H1 (cell line): ENCODE data around the gene PRKCI. TPM values are rescaled to one million over a fixed set of nuclear protein-coding genes. Genes with fewer than 3 reads are reported as not detected.

Experiments
- CTCF ChIA-PET: fragments of 300-600 bp; sonication (Branson Sonifier 250); formaldehyde crosslinking; loops from one replicate; lab custom pipeline; 2021; ENCODE audit not compliant: partially characterized antibody; lab: Charles Lee
- POLR2A ChIA-PET: fragments of 300-600 bp; sonication (Branson Sonifier 250); formaldehyde crosslinking; loops from one replicate; lab custom pipeline; 2021; ENCODE audit warnings: inconsistent platforms; ENCODE audit not compliant: partially characterized antibody; lab: Charles Lee
- DNase-seq, 2 experiments: peaks; one replicate each; pipeline versions ENCODE4 v3.0.0 to v3.0.0-alpha.2; 2010 to 2022; ENCODE audit warnings: low spot score in 2 of 2, low read depth in 1 of 2, mixed read lengths in 1 of 2
- FAIRE-seq: peaks from 2 replicates; lab custom pipeline; 2011; peaks lifted over from hg19 to GRCh38; lab: Jason Lieb, UNC
- H2AFZ ChIP-seq: 2 replicates; pipeline ENCODE4 v1.8.1; 2012; ENCODE audit warnings: low read length, inconsistent platforms
- H2AK5ac ChIP-seq: 2 replicates; pipeline ENCODE4 v1.6.1; 2013; ENCODE audit warnings: low read depth, low read length
- H2BK120ac ChIP-seq: replicated peaks from 2 replicates; pipeline ENCODE3; 2013; ENCODE audit warnings: low read depth, low read length, inconsistent platforms
- H2BK12ac ChIP-seq: 2 replicates; pipeline ENCODE4 v1.6.1; 2013; ENCODE audit warnings: low read depth, low read length
- H2BK15ac ChIP-seq: 2 replicates; pipeline ENCODE4 v1.6.1; 2013; ENCODE audit warnings: low read length
- H2BK20ac ChIP-seq: 2 replicates; pipeline ENCODE4 v1.6.1; 2013; ENCODE audit warnings: low read length
- H2BK5ac ChIP-seq: 2 replicates; pipeline ENCODE4 v1.6.1; 2013; ENCODE audit warnings: low read depth, low read length
- H3K14ac ChIP-seq: 2 replicates; pipeline ENCODE4 v1.6.1; 2013; ENCODE audit warnings: inconsistent platforms; ENCODE audit not compliant: insufficient read length
- H3K18ac ChIP-seq: 2 replicates; pipeline ENCODE4 v1.6.1; 2013; ENCODE audit warnings: low read length; ENCODE audit errors: extremely low read depth
- H3K23ac ChIP-seq: 2 replicates; pipeline ENCODE4 v1.6.1; 2013; ENCODE audit warnings: inconsistent platforms; ENCODE audit not compliant: insufficient read length
- H3K23me2 ChIP-seq: 2 replicates; pipeline ENCODE4 v1.6.1; 2013; ENCODE audit warnings: low read depth, low read length
- H3K27ac ChIP-seq: 2 replicates; pipeline ENCODE4 v1.6.1; 2011; ENCODE audit warnings: low read depth, low read length, inconsistent platforms
- H3K27me3 ChIP-seq, 4 experiments: replicated peaks in 1 of 4; 1 replicate in 1 of 4; 2 replicates in 3 of 4; pipeline versions ENCODE4 v1.6.1 to v1.8.1; 2011 to 2013; ENCODE audit warnings: low read length in 3 of 4, mild to moderate bottlenecking in 3 of 4, inconsistent platforms in 2 of 4, mixed read lengths in 2 of 4, moderate library complexity in 1 of 4; ENCODE audit not compliant: control insufficient read depth in 3 of 4, insufficient read depth in 3 of 4; ENCODE audit errors: extremely low read depth in 1 of 4
- H3K36me3 ChIP-seq, 4 experiments: 2 replicates each; pipeline versions ENCODE4 v1.6.1 to v1.8.1; 2011 to 2013; ENCODE audit warnings: mild to moderate bottlenecking in 4 of 4, low read length in 3 of 4, moderate library complexity in 2 of 4, control low read depth in 1 of 4, inconsistent platforms in 1 of 4; ENCODE audit not compliant: insufficient read depth in 4 of 4, control insufficient read depth in 2 of 4
- H3K4ac ChIP-seq: replicated peaks from 2 replicates; pipeline ENCODE3; 2013; ENCODE audit warnings: low read length, low read depth, mixed read lengths, inconsistent platforms; ENCODE audit not compliant: insufficient read length
- H3K4me1 ChIP-seq, 4 experiments: replicated peaks in 1 of 4; 1 replicate in 1 of 4; 2 replicates in 3 of 4; pipeline versions ENCODE4 v1.6.1 to v1.8.1; 2011 to 2013; ENCODE audit warnings: low read length in 3 of 4, inconsistent platforms in 2 of 4, mixed read lengths in 1 of 4; ENCODE audit not compliant: insufficient read depth in 4 of 4, control insufficient read depth in 3 of 4
- H3K4me2 ChIP-seq, 2 experiments: 2 replicates each; pipeline versions ENCODE4 v1.6.1 to v1.8.1; 2011 to 2013; ENCODE audit warnings: low read depth in 2 of 2, low read length in 2 of 2, control low read depth in 1 of 2, inconsistent platforms in 1 of 2, mild to moderate bottlenecking in 1 of 2; ENCODE audit not compliant: insufficient read depth in 1 of 2
- H3K4me3 ChIP-seq, 4 experiments: fragments of 200-600, 300-600 bp in 1 of 4; sonication (generic), shearing (Covaris generic), sonication (Bioruptor Twin) in 1 of 4; 2 replicates each; pipeline versions ENCODE4 v1.5.1 to v1.8.1; 2011 to 2016; ENCODE audit warnings: low read length in 4 of 4, low read depth in 3 of 4, control low read depth in 2 of 4, inconsistent platforms in 2 of 4, mild to moderate bottlenecking in 2 of 4, mixed read lengths in 1 of 4, moderate library complexity in 1 of 4; ENCODE audit not compliant: insufficient read depth in 2 of 4; ENCODE audit errors: extremely low read depth in 1 of 4
- H3K56ac ChIP-seq: replicated peaks from 2 replicates; pipeline ENCODE3; 2013; ENCODE audit warnings: low read depth, mild to moderate bottlenecking, mixed read lengths, low read length, inconsistent platforms; ENCODE audit not compliant: insufficient read length
- H3K79me1 ChIP-seq: 2 replicates; pipeline ENCODE4 v1.6.1; 2013; ENCODE audit warnings: low read depth, low read length, control low read depth
- H3K79me2 ChIP-seq, 2 experiments: 2 replicates each; pipeline versions ENCODE4 v1.6.1 to v1.8.1; 2012 to 2013; ENCODE audit warnings: low read length in 2 of 2, mild to moderate bottlenecking in 2 of 2, inconsistent platforms in 1 of 2; ENCODE audit not compliant: insufficient read depth in 2 of 2, control insufficient read depth in 1 of 2
- H3K9ac ChIP-seq, 4 experiments: replicated peaks in 1 of 4; 1 replicate in 1 of 4; 2 replicates in 3 of 4; pipeline versions ENCODE4 v1.6.1 to v1.8.1; 2011 to 2013; ENCODE audit warnings: low read depth in 3 of 4, low read length in 3 of 4, control low read depth in 2 of 4, mild to moderate bottlenecking in 2 of 4, moderate library complexity in 2 of 4, inconsistent platforms in 1 of 4; ENCODE audit errors: extremely low read depth in 1 of 4
- H3K9me3 ChIP-seq, 2 experiments: 2 replicates each; pipeline versions ENCODE4 v1.6.1 to v1.8.1; 2012 to 2013; ENCODE audit warnings: mild to moderate bottlenecking in 2 of 2, moderate library complexity in 2 of 2, control low read depth in 1 of 2, inconsistent platforms in 1 of 2, low read depth in 1 of 2, low read length in 1 of 2, mixed read lengths in 1 of 2; ENCODE audit not compliant: insufficient read depth in 2 of 2
- H4K20me1 ChIP-seq, 2 experiments: replicated peaks in 1 of 2; 2 replicates each; pipeline versions ENCODE3 to v1.8.1; 2011 to 2013; ENCODE audit warnings: inconsistent platforms in 2 of 2, low read length in 2 of 2, mild to moderate bottlenecking in 1 of 2; ENCODE audit not compliant: insufficient read depth in 2 of 2, control insufficient read depth in 1 of 2
- H4K5ac ChIP-seq: 2 replicates; pipeline ENCODE4 v1.6.1; 2013; ENCODE audit warnings: low read length, low read depth, mixed read lengths, inconsistent platforms; ENCODE audit not compliant: insufficient read length
- H4K8ac ChIP-seq: 2 replicates; pipeline ENCODE4 v1.8.0; 2013; ENCODE audit warnings: mild to moderate bottlenecking, moderate library complexity, low read length, inconsistent platforms; ENCODE audit not compliant: insufficient read depth; ENCODE audit errors: extremely low read depth
- H4K91ac ChIP-seq: replicated peaks from 2 replicates; pipeline ENCODE3; 2013; ENCODE audit warnings: low read length, mixed read lengths, inconsistent platforms; ENCODE audit not compliant: insufficient read length
- CTBP2 ChIP-seq: IDR thresholded peaks from 2 replicates; pipeline ENCODE4 v1.7.0; 2011; ENCODE audit warnings: borderline replicate concordance, mild to moderate bottlenecking, moderate library complexity, mixed read lengths, low read length; ENCODE audit not compliant: insufficient read depth, insufficient read length
- KDM5A ChIP-seq: fragments of 200-600 bp; IDR thresholded peaks from 2 replicates; pipeline ENCODE4 v1.7.1; 2012; ENCODE audit warnings: mild to moderate bottlenecking, low read length, inconsistent platforms, mixed read lengths
- NANOG ChIP-seq: IDR thresholded peaks from 2 replicates; pipeline ENCODE4 v1.6.1; 2011; ENCODE audit warnings: low read length, low read depth, mild to moderate bottlenecking, inconsistent platforms; ENCODE audit not compliant: insufficient read depth, poor library complexity, severe bottlenecking
- PHF8 ChIP-seq: fragments of 200-600 bp; sonication (generic); conservative IDR thresholded peaks from 2 replicates; pipeline ENCODE4 v1.7.1; 2012; ENCODE audit warnings: low read depth, mild to moderate bottlenecking, inconsistent platforms, low read length, moderate library complexity
- RAD21 ChIP-seq, 2 experiments: IDR thresholded peaks in 1 of 2; conservative IDR thresholded peaks in 1 of 2; 2 replicates each; pipeline ENCODE4 v1.6.1; 2011; ENCODE audit warnings: low read depth in 2 of 2, low read length in 2 of 2, improper control_type of control experiment in 1 of 2, inconsistent platforms in 1 of 2, mild to moderate bottlenecking in 1 of 2, moderate library complexity in 1 of 2
- polyA plus RNA-seq, 7 experiments: library from polyadenylated mRNA; depleted of rRNA in 3 of 7; stranded (reverse) in 5 of 7; unstranded in 2 of 7; fragments of >200 nt in 5 of 7; fragments of 200-250 nt in 2 of 7; gene quantifications; 1 replicate in 5 of 7; 2 replicates in 1 of 7; 4 replicates in 1 of 7; pipeline versions ENCODE4 v1.2.1 to v1.2.3, GENCODE V29; 2011 to 2013; ENCODE audit warnings: missing spikeins in 2 of 7, mixed read lengths in 2 of 7
- total RNA-seq: library from RNA; stranded (reverse); fragmentation: NEBNext Ultra II Directional; extraction: Animal tissue kit (Norgen Biotek cat#: 25700); gene quantifications from 2 replicates; pipeline ENCODE4 v1.2.1, GENCODE V29; 2021
- TF ChIP-seq, protein P1 (sequence below), 3 experiments: IDR thresholded peaks; 1 replicate in 2 of 3; 2 replicates in 1 of 3; pipeline versions ENCODE4 v1.5.1 to v1.6.1; 2011; ENCODE audit warnings: low read length in 3 of 3, mild to moderate bottlenecking in 3 of 3, inconsistent platforms in 2 of 3, low read depth in 1 of 3, moderate library complexity in 1 of 3; ENCODE audit not compliant: insufficient read depth in 1 of 3; ENCODE audit errors: control extremely low read depth in 1 of 3

PRKCI gene
- total and polyA plus RNA-seq, 2 of the 8 experiments (the other 6 are each of a cell fraction or from before 2014, with no cell fraction given) = 24.3 to 100.0 TPM

- Histone ChIP-seq H3K27me3 (no peaks in the 10 kb centered on the region), H4K20me1 (peaks cover 0 to 3% of the 10 kb centered on the region in 2 experiments), H3K18ac (no peak overlapping the region), H3K4ac (no peak overlapping the region), H2BK12ac (no peak overlapping the region), H3K79me2 (peaks cover 0 to 17% of the 10 kb centered on the region in 2 experiments; a peak in 2 of 4 replicates), H3K9me3 (no peaks in the 10 kb centered on the region), H3K23ac (no peak overlapping the region), H4K91ac (no peak overlapping the region)
- CTCF ChIA-PET = interaction anchor here (1.1 kb wide), 1 partner anchor 16 kb away, joined by 3 read pairs; no protein-coding TSS in a partner anchor
- TF ChIP-seq KDM5A = no peak
- TF ChIP-seq PHF8 = no peak
- no peak for TF ChIP-seq CTBP2
- TF ChIP-seq, protein P1, sequence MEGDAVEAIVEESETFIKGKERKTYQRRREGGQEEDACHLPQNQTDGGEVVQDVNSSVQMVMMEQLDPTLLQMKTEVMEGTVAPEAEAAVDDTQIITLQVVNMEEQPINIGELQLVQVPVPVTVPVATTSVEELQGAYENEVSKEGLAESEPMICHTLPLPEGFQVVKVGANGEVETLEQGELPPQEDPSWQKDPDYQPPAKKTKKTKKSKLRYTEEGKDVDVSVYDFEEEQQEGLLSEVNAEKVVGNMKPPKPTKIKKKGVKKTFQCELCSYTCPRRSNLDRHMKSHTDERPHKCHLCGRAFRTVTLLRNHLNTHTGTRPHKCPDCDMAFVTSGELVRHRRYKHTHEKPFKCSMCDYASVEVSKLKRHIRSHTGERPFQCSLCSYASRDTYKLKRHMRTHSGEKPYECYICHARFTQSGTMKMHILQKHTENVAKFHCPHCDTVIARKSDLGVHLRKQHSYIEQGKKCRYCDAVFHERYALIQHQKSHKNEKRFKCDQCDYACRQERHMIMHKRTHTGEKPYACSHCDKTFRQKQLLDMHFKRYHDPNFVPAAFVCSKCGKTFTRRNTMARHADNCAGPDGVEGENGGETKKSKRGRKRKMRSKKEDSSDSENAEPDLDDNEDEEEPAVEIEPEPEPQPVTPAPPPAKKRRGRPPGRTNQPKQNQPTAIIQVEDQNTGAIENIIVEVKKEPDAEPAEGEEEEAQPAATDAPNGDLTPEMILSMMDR (IDR thresholded peaks at IDR 0.05; ENCODE audit: control extremely low read depth in 1 of 3, insufficient read depth in 1 of 3, low read depth in 1 of 3, low read length in 3 of 3) = no peak
- no peak for TF ChIP-seq NANOG
- no peak for TF ChIP-seq RAD21 (IDR thresholded peaks at IDR 0.05 in 1 of 2, conservative IDR thresholded peaks at IDR 0.05 in 1 of 2; ENCODE audit: low read depth in 2 of 2, low read length in 2 of 2)
- TF ChIP-seq, all 59 proteins: peak for 0
- FAIRE-seq (no peak), DNase-seq (no peak)
- no peak overlapping the region for H3K4me2 ChIP-seq
- peaks cover 3% of the 10 kb centered on the region; the same call in 1 of the 2 replicates for H3K79me1 ChIP-seq
- H2AFZ ChIP-seq = no peak overlapping the region
- H2BK5ac ChIP-seq = no peak overlapping the region
- H3K23me2 ChIP-seq = no peaks in the 10 kb centered on the region
- no peak overlapping the region for H2AK5ac ChIP-seq
- no peaks in the 10 kb centered on the region for H3K4me1 ChIP-seq
- no peak overlapping the region for H3K4me3 ChIP-seq
- H3K14ac ChIP-seq = no peak overlapping the region
- no peak overlapping the region for H4K5ac ChIP-seq
- H2BK20ac ChIP-seq = no peak overlapping the region
- no peak overlapping the region for H4K8ac ChIP-seq
- no peak overlapping the region for H3K56ac ChIP-seq
- peaks cover 4 to 29% (median 11%) of the 10 kb centered on the region in 4 experiments; a peak in 4 of 8 replicates for H3K36me3 ChIP-seq
- no peak overlapping the region for H2BK15ac ChIP-seq
- H2BK120ac ChIP-seq = no peak overlapping the region
- no peak overlapping the region for H3K27ac ChIP-seq
- POLR2A ChIA-PET = no interaction called here
- H3K9ac ChIP-seq = no peak overlapping the region
Observed at GRCh38 chr3:170240671-170241070, 18.4 kb downstream of the PRKCI start.
